Testis (tissue), 3 donors: ENCODE data around the gene SAPCD2. TPM values are rescaled to one million over a fixed set of nuclear protein-coding genes. Genes with fewer than 3 reads are reported as not detected.

ENCODE experiments used
- DNase-seq: peaks from one replicate; pipeline ENCODE4 v3.0.0-alpha.2; 2019
- H3K27ac ChIP-seq, 2 donors: fragments of 200-600 bp; sonication (generic); one replicate each; pipeline ENCODE4 v1.5.1; 2019
- H3K27me3 ChIP-seq: fragments of 200-600 bp; sonication (generic); one replicate; pipeline ENCODE4 v1.5.1; 2019
- H3K36me3 ChIP-seq: fragments of 200-600 bp; sonication (generic); one replicate; pipeline ENCODE4 v1.5.1; 2017; ENCODE audit warnings: low read depth; ENCODE audit errors: missing control alignments
- H3K4me1 ChIP-seq: fragments of 200-600 bp; sonication (generic); one replicate; pipeline ENCODE4 v1.5.1; 2019
- H3K4me3 ChIP-seq, 2 donors: fragments of 200-600 bp; sonication (generic); one replicate each; pipeline ENCODE4 v1.5.1; 2017 to 2019
- H3K9me3 ChIP-seq: fragments of 200-600 bp; sonication (generic); one replicate; pipeline ENCODE4 v1.5.1; 2017
- POLR2A ChIP-seq: fragments of 450-650 bp; IDR thresholded peaks from one replicate; pipeline ENCODE4 v1.6.1; 2017; ENCODE audit warnings: antibody characterized with exemption, mild to moderate bottlenecking, moderate library complexity
- WGBS, 2 donors: methylation state at CpG; one replicate each; pipeline ENCODE4 v1.1.5; 2018; 5-methylcytosine and 5-hydroxymethylcytosine counted together
- intact Hi-C: fragments of 100-400 bp; cut with DNase I; formaldehyde crosslinking; loops from one replicate; pipeline ENCODE4 v1.15.1; 2023; ENCODE audit warnings: low total_unique reads
- polyA plus RNA-seq: library from polyadenylated mRNA; stranded (reverse); fragments of 350-450 nt; fragmentation: Illumina TruSeq; extraction: RNeasy Lipid Tissue Mini Kit (QIAGEN cat#74804); gene quantifications from one replicate; pipeline ENCODE4 v1.2.3, GENCODE V29; 2014; ENCODE audit warnings: low read depth, low replicate concordance; ENCODE audit not compliant: insufficient read depth
- total RNA-seq, 2 donors: library from RNA; depleted of rRNA; stranded (reverse); fragments of >200 nt; gene quantifications; one replicate each; pipeline ENCODE4 v1.2.3, GENCODE V29; 2016
- TF ChIP-seq, protein P1 (sequence below), 3 experiments: fragments of 450-650 bp in 2 of 3; fragments of 200-600 bp in 1 of 3; sonication (generic) in 1 of 3; IDR thresholded peaks; one replicate each; pipeline ENCODE4 v1.5.1; 2016 to 2019; ENCODE audit warnings: antibody characterized with exemption in 3 of 3, mild to moderate bottlenecking in 2 of 3, moderate library complexity in 1 of 3

The SAPCD2 gene
- total and polyA plus RNA-seq, 3 donors from 2014 or later = 0.78 to 1.7 (median 1.4) TPM

DNA sequence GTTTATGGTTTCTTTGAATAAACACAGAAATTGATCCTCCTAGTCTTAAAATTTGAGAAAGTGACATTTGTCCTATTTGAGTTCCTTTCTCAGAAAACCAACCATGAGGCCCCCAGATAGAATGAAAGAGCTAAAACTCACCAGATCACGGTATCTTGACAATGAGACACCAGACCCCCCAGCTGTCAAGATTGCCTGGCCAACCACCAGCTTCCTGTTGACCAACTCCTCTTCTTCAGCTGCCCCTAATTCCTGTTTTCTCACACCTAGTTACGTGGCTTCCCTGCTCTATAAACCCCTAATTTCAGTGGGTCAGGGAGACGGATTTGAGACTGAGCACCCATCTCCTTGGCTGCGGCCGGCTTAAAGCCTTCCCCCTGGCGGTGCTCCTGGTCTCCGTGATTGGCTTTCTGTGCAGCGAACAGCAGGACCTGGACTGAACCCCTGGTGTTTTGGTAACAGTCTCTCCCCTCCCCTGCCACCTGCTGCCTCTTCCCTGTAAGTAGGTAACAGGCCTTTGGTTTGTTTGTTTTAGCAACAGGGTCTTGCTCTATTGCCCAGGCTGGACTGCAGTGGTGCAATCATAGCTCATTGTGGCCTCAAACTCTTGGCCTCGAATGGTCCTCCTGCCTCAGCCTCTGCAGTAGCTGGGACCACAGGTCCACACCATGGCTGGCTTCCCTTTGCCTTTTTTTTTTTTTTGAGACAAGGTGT is 11.7 kb downstream of the SAPCD2 start:
- H3K4me3 ChIP-seq = no peak overlapping the region
- no peak for DNase-seq

DNA sequence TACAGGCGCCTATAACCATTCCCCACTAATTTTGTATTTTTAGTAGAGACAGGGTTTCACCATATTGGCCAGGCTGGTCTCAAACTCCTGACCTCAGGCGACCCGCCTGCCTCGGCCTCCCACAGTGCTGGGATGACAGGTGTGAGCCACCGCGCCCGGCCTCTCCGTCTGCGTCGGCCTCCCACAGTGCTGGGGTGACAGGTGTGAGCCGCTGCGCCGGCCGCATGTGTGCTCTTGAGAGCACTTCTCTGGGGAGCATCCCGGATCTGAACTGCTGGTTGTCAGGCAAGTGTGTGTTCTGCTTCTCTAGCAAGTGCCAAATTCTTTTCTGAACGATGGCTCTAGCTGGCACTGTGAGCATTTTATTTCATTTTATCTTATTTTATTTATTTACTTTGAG is 12.8 kb downstream of the SAPCD2 start:
- H3K36me3 ChIP-seq = no peaks in the 10 kb centered on the region
- no peak for TF ChIP-seq POLR2A
- TF ChIP-seq, protein P1, sequence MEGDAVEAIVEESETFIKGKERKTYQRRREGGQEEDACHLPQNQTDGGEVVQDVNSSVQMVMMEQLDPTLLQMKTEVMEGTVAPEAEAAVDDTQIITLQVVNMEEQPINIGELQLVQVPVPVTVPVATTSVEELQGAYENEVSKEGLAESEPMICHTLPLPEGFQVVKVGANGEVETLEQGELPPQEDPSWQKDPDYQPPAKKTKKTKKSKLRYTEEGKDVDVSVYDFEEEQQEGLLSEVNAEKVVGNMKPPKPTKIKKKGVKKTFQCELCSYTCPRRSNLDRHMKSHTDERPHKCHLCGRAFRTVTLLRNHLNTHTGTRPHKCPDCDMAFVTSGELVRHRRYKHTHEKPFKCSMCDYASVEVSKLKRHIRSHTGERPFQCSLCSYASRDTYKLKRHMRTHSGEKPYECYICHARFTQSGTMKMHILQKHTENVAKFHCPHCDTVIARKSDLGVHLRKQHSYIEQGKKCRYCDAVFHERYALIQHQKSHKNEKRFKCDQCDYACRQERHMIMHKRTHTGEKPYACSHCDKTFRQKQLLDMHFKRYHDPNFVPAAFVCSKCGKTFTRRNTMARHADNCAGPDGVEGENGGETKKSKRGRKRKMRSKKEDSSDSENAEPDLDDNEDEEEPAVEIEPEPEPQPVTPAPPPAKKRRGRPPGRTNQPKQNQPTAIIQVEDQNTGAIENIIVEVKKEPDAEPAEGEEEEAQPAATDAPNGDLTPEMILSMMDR (IDR thresholded peaks at IDR 0.05) = no peak
- H3K27ac ChIP-seq = no peak overlapping the region
- H3K27me3 ChIP-seq = no peaks in the 10 kb centered on the region
- no peak overlapping the region for H3K4me3 ChIP-seq
- no peak for DNase-seq
- H3K9me3 ChIP-seq = no peaks in the 10 kb centered on the region
- WGBS, 2 donors = 57 to 72% methylated on average over 16 of the region's 16 CpGs
- intact Hi-C loops = no loop called here
- H3K4me1 ChIP-seq = peaks cover 34% of the 10 kb centered on the region

More for the DNA sequence above, 11.7 kb downstream of the SAPCD2 start:
- H3K9me3 ChIP-seq = no peaks in the 10 kb centered on the region
- intact Hi-C loops = no loop called here
- no peaks in the 10 kb centered on the region for H3K36me3 ChIP-seq
- H3K27me3 ChIP-seq = no peaks in the 10 kb centered on the region
- no peak for TF ChIP-seq POLR2A
- TF ChIP-seq, protein P1 (IDR thresholded peaks at IDR 0.05) = no peak
- no peak overlapping the region for H3K27ac ChIP-seq
- peaks cover 23% of the 10 kb centered on the region for H3K4me1 ChIP-seq
- 95 to 96% methylated on average over 9 of the region's 9 CpGs for WGBS, 2 donors

DNA sequence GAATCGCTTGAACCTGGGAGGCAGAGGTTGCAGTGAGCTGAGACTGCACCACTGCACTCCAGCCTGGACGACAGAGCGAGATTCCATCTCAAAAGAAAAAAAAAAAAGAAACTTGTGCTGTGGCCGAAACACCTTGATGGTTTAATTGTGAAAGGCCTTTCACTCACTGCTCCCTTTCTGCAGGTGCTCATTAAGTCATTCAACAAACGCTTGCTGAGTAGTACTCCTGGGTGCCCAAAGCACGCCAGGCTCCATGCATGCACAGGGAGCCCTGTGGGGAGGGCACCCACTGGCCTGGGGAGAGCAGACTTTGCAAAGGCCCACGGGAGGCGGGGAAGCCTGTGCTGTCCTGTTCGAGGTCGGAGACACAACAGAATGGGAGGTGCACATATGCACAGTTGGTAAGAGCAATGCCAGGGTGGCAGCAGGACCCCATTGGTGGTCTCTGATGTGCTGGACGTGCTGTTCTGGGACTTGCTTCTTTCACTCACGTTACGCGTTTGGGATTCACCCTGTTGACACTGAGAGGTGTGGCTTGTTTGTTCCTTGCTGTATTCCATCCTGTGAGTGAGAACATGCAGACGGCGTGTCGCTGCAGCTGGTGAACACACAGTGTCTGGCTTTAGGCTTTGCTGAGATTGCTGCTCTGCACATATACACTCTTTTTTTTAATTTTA is 13.5 kb downstream of the SAPCD2 start:
- TF ChIP-seq, protein P1 (IDR thresholded peaks at IDR 0.05) = no peak
- TF ChIP-seq POLR2A = no peak
- intact Hi-C loops = no loop called here
- peak; percentile 34 for DNase-seq
- 65 to 71% methylated on average over 17 of the region's 17 CpGs for WGBS, 2 donors
- no peaks in the 10 kb centered on the region for H3K9me3 ChIP-seq
- no peaks in the 10 kb centered on the region for H3K27me3 ChIP-seq
- no peak overlapping the region for H3K27ac ChIP-seq
- no peaks in the 10 kb centered on the region for H3K36me3 ChIP-seq
- peaks cover 34% of the 10 kb centered on the region for H3K4me1 ChIP-seq
- H3K4me3 ChIP-seq = no peak overlapping the region

DNA sequence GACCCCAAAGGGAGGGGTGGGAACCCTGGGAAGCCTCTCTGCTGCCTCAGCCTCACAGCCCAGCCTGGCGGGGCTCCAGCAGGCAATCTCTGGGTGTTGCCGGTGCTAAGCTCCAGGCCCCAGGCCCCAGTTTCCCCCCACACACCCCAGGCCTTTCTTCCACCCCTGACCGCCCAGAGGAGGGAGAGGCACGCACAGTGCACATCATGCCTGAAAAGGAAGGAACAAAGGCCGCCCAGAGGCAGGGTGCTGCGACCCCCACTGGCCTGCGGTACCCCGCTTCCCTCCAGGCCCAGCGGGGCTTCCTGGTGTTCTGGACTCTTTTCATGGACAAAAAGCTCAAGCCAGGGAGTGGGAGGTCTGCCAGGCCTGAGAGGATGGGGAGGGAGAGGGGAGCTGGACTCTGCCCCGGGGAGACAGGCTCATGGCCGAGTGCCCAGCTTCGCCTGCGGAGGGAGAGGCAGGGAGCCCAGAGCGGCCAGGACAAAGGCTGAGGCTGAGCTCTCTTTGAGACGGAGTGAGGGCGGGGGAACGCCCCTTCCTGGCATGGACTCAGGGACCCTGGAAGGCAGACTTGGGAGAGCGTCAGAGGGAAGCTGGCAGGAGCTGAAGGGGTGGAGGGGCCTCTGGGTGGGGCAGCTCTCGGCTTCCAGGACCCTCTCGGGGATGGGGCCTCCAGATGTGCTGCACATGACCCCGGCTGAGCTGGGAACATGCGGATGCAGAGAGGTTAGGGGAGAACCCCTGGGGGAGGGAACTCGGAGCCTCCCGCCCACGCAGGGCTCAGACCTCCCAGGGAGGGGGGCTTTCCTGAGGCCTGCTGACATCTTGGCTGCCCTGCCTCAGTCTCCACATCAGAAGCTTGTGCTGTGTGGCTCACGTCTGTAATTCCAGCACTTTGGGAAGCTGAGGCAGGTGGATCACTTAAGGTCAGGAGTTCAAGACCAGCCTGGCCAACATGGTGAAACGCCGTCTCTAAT is 14.7 kb downstream of the SAPCD2 start:
- Histone ChIP-seq H3K27me3 (no peaks in the 10 kb centered on the region), H3K9me3 (no peaks in the 10 kb centered on the region), H3K4me3 (no peak overlapping the region), H3K4me1 (peaks cover 34% of the 10 kb centered on the region), H3K36me3 (no peaks in the 10 kb centered on the region), H3K27ac (peak overlapping the region in 1 of 2 donors; percentile 65)
- DNase-seq = peak; percentile 93
- WGBS, 2 donors = 33 to 44% methylated on average over 18 to 27 of the region's 28 CpGs
- no peak for TF ChIP-seq POLR2A
- TF ChIP-seq, protein P1 (IDR thresholded peaks at IDR 0.05) = no peak
- intact Hi-C loops = no loop called here
